ENCODE measurements around the gene GNB1L.

GRCh38 chr22:19892257-19892879 is 37.7 kb upstream of the GNB1L start:
- no peak for TF ChIP-seq CTCF (IDR thresholded peaks at IDR 0.05; ENCODE audit: poor library complexity, severe bottlenecking)
- TF ChIP-seq EP300 (conservative IDR thresholded peaks at IDR 0.05; ENCODE audit: poor library complexity, severe bottlenecking) = no peak
- no peak for TF ChIP-seq RAD21 (conservative IDR thresholded peaks at IDR 0.05)
- TF ChIP-seq POLR2AphosphoS5 (IDR thresholded peaks at IDR 0.05) = no peak
- TF ChIP-seq TAF1 (IDR thresholded peaks at IDR 0.05; ENCODE audit: low read depth) = no peak
- no peak for TF ChIP-seq EZH2 (IDR thresholded peaks at IDR 0.05; ENCODE audit: borderline replicate concordance, insufficient read depth, low read length, poor library complexity, severe bottlenecking)
- TF ChIP-seq REST (IDR thresholded peaks at IDR 0.05; ENCODE audit: borderline replicate concordance) = no peak
